ENCODE data around the gene MAPK7.

The MAPK7 gene

GRCh38 chr17:19410091-19410490 is 31.8 kb downstream of the MAPK7 start:
- H3K4me3 ChIP-seq (ENCODE audit: control insufficient read depth, low read depth, low read length) = no peak overlapping the region

GRCh38 chr17:19410875-19411620 is 32.8 kb downstream of the MAPK7 start, which contains the start of gene RNF112:
TSS of gene RNF112 (plus strand) at chr17:19411232. CDS start at chr17:19411409, 177 bp downstream.
- DNase-seq (ENCODE audit: low read depth) = peak; percentile 40
- no peak for TF ChIP-seq CTCF (conservative IDR thresholded peaks at IDR 0.05; ENCODE audit: control insufficient read depth, insufficient read depth, low read depth, low read length)
- H3K4me3 ChIP-seq (ENCODE audit: control insufficient read depth, low read depth, low read length) = no peak within 1 kb of the TSS

More at GRCh38 chr17:19410091-19410490, 31.8 kb downstream of the MAPK7 start:
- no peak for DNase-seq (ENCODE audit: low read depth)
- no peak for TF ChIP-seq CTCF (conservative IDR thresholded peaks at IDR 0.05; ENCODE audit: control insufficient read depth, insufficient read depth, low read depth, low read length)

GRCh38 chr17:19411631-19412030 is 33.3 kb downstream of the MAPK7 start:
- no peak for DNase-seq (ENCODE audit: low read depth)
- H3K4me3 ChIP-seq (ENCODE audit: control insufficient read depth, low read depth, low read length) = no peak overlapping the region
- TF ChIP-seq CTCF (conservative IDR thresholded peaks at IDR 0.05; ENCODE audit: control insufficient read depth, insufficient read depth, low read depth, low read length) = no peak

- no peak for TF ChIP-seq CTCF (conservative IDR thresholded peaks at IDR 0.05; ENCODE audit: control insufficient read depth, insufficient read depth, low read depth, low read length)
- no peak overlapping the region for H3K4me3 ChIP-seq (ENCODE audit: control insufficient read depth, low read depth, low read length)
- DNase-seq (ENCODE audit: low read depth) = no peak
These were observed 34.2 kb downstream of the MAPK7 start for GRCh38 chr17:19412510-19412909.

- no peak overlapping the region for H3K4me3 ChIP-seq (ENCODE audit: control insufficient read depth, low read depth, low read length)
- DNase-seq (ENCODE audit: low read depth) = no peak
- TF ChIP-seq CTCF (conservative IDR thresholded peaks at IDR 0.05; ENCODE audit: control insufficient read depth, insufficient read depth, low read depth, low read length) = no peak
These were observed 34.7 kb downstream of the MAPK7 start for GRCh38 chr17:19412984-19413383.

- no peak for TF ChIP-seq CTCF (conservative IDR thresholded peaks at IDR 0.05; ENCODE audit: control insufficient read depth, insufficient read depth, low read depth, low read length)
- DNase-seq (ENCODE audit: low read depth) = no peak
- H3K4me3 ChIP-seq (ENCODE audit: control insufficient read depth, low read depth, low read length) = no peak overlapping the region
These were observed 35.5 kb downstream of the MAPK7 start for GRCh38 chr17:19413761-19414160.
